Ishikawa (cell line): Measurements from ENCODE around the gene GRID1.

Experiments used
- CEBPB ChIP-seq: IDR thresholded peaks from 2 replicates; pipeline ENCODE4 v1.6.1; 2012
- CREB1 ChIP-seq: IDR thresholded peaks from 2 replicates; pipeline ENCODE4 v1.6.1; 2012; ENCODE audit warnings: low read depth
- EGR1 ChIP-seq: IDR thresholded peaks from 2 replicates; pipeline ENCODE4 v1.6.1; 2012
- EP300 ChIP-seq: IDR thresholded peaks from 2 replicates; pipeline ENCODE4 v1.6.1; 2012; ENCODE audit warnings: borderline replicate concordance
- FOXM1 ChIP-seq: IDR thresholded peaks from 2 replicates; pipeline ENCODE4 v1.6.1; 2012; ENCODE audit warnings: low read depth, borderline replicate concordance
- NFIC ChIP-seq: IDR thresholded peaks from 2 replicates; pipeline ENCODE4 v1.6.1; 2012
- RAD21 ChIP-seq: IDR thresholded peaks from 2 replicates; pipeline ENCODE4 v1.6.1; 2012; ENCODE audit warnings: low read depth
- TAF1 ChIP-seq: IDR thresholded peaks from 2 replicates; pipeline ENCODE4 v1.6.1; 2012; ENCODE audit warnings: low read depth, mild to moderate bottlenecking
- TCF12 ChIP-seq: IDR thresholded peaks from 2 replicates; pipeline ENCODE4 v1.6.1; 2012; ENCODE audit warnings: low read depth
- TEAD4 ChIP-seq: IDR thresholded peaks from 2 replicates; pipeline ENCODE4 v1.6.1; 2012
- YY1 ChIP-seq: IDR thresholded peaks from 2 replicates; pipeline ENCODE4 v1.6.1; 2012; ENCODE audit warnings: low read depth
- ZBTB7A ChIP-seq: IDR thresholded peaks from 2 replicates; pipeline ENCODE4 v1.6.1; 2012; ENCODE audit warnings: low read depth
- TF ChIP-seq, protein P1 (sequence below): IDR thresholded peaks from 2 replicates; pipeline ENCODE4 v1.6.1; 2012
- TF ChIP-seq, protein P2 (sequence below): IDR thresholded peaks from 2 replicates; pipeline ENCODE4 v1.6.1; 2012
- TF ChIP-seq, protein P3 (sequence below): IDR thresholded peaks from 2 replicates; pipeline ENCODE4 v1.6.1; 2012; ENCODE audit warnings: low read depth, mild to moderate bottlenecking

The GRID1 gene

DNA sequence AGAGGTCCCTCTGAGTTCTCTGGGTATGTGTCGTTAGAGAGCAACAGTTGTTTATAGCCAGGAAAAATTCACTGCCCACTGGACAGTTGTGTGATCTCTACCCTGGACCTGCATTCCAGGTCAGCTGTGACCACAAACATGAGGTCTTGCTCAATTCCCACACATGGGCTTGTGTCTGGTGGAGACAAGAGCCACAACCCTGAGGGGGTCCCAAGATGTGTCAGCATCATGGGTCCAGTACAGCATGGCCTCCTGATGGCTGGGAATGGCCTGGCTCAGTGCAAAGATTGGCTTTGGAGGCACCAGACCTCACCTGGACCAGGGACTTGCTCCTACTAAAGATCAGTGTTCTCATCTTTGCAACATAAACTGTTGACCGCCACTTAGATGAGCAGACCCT, 751.6 kb downstream of the GRID1 start:
- no peak for TF ChIP-seq ZBTB7A
- TF ChIP-seq TAF1, result no peak

DNA sequence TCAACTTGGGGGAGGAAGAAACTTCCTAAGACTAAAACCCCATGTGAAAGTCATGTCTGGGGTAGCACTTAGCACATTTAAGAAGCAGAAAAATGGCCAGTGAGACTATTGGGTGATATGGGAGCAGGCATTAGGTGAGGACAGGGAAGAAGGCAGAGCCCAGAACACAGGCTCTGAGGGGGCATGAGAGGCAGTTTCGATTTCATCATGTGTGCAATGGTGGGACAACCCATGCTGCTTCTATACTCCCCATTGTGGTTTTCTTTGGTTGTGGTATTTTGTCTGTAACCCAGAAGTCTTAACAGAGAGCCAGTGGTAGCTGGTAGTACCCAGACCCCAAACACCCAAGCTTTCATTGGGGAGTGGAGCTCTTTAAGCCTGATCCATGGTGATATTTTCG, 752.0 kb downstream of the GRID1 start:
- TF ChIP-seq NFIC (no peak), ZBTB7A (no peak), TAF1 (no peak), EGR1 (no peak), FOXM1 (no peak), YY1 (no peak), EP300 (no peak), TEAD4 (no peak), CREB1 (no peak), RAD21 (no peak), CEBPB (no peak), TCF12 (no peak)
- TF ChIP-seq, protein P1, sequence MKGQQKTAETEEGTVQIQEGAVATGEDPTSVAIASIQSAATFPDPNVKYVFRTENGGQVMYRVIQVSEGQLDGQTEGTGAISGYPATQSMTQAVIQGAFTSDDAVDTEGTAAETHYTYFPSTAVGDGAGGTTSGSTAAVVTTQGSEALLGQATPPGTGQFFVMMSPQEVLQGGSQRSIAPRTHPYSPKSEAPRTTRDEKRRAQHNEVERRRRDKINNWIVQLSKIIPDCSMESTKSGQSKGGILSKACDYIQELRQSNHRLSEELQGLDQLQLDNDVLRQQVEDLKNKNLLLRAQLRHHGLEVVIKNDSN, result no peak
- TF ChIP-seq, protein P2, sequence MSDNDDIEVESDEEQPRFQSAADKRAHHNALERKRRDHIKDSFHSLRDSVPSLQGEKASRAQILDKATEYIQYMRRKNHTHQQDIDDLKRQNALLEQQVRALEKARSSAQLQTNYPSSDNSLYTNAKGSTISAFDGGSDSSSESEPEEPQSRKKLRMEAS, result no peak

DNA sequence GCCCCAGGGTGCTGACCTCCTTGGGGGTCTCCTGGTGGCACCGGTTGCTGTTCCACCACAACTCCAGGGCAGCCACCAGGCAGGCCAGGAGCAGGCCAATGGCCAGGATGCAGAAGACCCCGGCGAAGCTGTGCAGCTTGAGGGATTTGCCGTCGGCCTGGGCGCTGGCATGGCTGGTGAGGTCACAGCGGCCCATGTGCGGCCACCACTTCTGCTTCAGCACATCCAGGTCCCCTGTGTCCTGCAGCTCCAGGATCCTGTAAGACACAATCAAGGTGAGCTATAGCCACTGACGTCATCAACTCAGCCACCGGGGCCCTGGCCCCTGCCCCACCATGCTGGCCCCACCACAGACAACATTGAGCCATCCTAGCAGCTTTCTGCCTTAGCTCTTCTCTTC, 753.2 kb downstream of the GRID1 start:
- TF ChIP-seq FOXM1 (no peak), ZBTB7A (no peak), CEBPB (no peak), RAD21 (no peak), CREB1 (no peak), TEAD4 (no peak), TCF12 (no peak), NFIC (no peak), EGR1 (no peak), EP300 (no peak), YY1 (no peak), TAF1 (no peak)
- TF ChIP-seq, protein P2, result no peak
- TF ChIP-seq, protein P1, result no peak
- TF ChIP-seq, protein P3, sequence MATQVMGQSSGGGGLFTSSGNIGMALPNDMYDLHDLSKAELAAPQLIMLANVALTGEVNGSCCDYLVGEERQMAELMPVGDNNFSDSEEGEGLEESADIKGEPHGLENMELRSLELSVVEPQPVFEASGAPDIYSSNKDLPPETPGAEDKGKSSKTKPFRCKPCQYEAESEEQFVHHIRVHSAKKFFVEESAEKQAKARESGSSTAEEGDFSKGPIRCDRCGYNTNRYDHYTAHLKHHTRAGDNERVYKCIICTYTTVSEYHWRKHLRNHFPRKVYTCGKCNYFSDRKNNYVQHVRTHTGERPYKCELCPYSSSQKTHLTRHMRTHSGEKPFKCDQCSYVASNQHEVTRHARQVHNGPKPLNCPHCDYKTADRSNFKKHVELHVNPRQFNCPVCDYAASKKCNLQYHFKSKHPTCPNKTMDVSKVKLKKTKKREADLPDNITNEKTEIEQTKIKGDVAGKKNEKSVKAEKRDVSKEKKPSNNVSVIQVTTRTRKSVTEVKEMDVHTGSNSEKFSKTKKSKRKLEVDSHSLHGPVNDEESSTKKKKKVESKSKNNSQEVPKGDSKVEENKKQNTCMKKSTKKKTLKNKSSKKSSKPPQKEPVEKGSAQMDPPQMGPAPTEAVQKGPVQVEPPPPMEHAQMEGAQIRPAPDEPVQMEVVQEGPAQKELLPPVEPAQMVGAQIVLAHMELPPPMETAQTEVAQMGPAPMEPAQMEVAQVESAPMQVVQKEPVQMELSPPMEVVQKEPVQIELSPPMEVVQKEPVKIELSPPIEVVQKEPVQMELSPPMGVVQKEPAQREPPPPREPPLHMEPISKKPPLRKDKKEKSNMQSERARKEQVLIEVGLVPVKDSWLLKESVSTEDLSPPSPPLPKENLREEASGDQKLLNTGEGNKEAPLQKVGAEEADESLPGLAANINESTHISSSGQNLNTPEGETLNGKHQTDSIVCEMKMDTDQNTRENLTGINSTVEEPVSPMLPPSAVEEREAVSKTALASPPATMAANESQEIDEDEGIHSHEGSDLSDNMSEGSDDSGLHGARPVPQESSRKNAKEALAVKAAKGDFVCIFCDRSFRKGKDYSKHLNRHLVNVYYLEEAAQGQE, result no peak

DNA sequence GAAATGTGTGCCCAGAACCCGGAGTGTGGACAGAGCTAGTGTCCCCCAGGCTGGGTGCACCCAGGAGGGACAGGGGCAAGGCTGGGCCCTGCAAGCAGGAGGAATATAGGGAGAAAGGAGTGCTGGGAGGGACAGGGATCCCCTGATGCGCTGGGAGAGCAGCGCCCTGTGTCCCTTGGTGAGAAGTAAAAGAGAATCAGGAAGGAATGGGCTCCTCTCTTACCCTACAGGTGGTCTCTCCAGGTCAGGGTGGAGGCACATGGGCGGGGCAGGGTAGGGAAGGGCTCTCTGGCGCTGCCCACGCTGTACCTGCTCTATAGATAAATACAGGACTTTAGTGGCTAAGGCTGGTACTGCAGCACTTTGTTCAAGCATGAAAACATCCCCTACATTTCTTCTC, 753.8 kb downstream of the GRID1 start:
- TF ChIP-seq NFIC (no peak), FOXM1 (no peak), TEAD4 (no peak), YY1 (no peak), RAD21 (no peak)
- TF ChIP-seq, protein P2, result no peak
- TF ChIP-seq, protein P1, result no peak

DNA sequence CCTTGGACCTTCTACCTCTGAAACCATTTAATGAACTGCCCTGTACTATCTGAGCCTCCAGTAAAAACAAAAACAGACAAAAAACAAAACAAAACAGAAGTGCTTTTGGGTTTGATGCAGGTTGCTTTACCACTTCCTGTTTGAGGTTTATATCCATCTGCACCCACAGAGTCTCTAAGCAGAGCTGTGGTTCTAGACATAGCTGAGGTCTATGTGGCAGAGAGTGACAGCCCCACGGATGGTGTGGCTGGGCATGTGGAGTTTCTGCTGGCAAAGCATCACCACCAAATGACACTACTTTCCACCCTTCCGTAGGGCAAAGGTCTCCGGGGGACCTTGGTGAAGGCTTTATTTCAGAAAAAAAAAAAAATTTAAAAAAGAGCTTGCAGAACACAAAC, 754.2 kb downstream of the GRID1 start:
- TF ChIP-seq RAD21 (no peak), TAF1 (no peak), CREB1 (no peak), ZBTB7A (no peak)
- TF ChIP-seq, protein P2, result no peak

DNA sequence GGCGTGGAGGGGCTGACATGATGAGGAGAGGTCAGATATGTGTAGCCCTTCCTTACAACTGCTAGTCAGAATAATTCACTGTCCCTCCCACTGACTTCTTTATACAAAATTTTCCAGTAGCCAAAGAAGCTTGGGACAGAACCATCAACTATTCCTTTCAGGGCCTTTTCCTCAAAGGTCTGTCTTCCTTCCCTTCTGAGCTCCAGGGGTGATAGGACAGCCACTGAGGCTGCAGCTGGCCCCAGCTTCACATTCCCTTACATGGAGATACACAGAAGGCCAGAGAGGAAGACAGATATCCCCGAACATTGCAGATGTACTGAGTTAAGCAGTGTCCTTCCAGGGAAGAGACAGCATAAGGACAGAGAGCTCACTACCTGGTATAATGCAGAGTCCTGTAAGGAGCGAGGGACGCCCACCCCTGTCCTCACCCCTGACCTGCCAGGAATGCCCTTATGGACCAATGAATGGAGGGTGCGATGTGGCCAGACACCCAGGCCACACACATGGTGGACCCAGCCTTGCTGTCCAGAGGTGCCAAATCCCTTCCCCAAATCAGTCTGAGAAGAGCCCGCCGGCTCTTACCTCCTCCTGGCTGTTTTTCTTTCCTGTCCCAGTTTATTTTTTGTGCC, 754.7 kb downstream of the GRID1 start:
- TF ChIP-seq TEAD4 (no peak), EP300 (no peak), NFIC (no peak), YY1 (no peak), RAD21 (no peak), CEBPB (no peak), TCF12 (no peak), EGR1 (no peak), TAF1 (no peak), ZBTB7A (no peak), CREB1 (no peak), FOXM1 (no peak)
- TF ChIP-seq, protein P3, result no peak
- TF ChIP-seq, protein P1, result no peak
- TF ChIP-seq, protein P2, result no peak
